Measurements from ENCODE around the gene PLXNA2.

GRCh38 chr1:208174200-208174599 lies 70.0 kb downstream of the PLXNA2 start:
- TF ChIP-seq, protein P1, sequence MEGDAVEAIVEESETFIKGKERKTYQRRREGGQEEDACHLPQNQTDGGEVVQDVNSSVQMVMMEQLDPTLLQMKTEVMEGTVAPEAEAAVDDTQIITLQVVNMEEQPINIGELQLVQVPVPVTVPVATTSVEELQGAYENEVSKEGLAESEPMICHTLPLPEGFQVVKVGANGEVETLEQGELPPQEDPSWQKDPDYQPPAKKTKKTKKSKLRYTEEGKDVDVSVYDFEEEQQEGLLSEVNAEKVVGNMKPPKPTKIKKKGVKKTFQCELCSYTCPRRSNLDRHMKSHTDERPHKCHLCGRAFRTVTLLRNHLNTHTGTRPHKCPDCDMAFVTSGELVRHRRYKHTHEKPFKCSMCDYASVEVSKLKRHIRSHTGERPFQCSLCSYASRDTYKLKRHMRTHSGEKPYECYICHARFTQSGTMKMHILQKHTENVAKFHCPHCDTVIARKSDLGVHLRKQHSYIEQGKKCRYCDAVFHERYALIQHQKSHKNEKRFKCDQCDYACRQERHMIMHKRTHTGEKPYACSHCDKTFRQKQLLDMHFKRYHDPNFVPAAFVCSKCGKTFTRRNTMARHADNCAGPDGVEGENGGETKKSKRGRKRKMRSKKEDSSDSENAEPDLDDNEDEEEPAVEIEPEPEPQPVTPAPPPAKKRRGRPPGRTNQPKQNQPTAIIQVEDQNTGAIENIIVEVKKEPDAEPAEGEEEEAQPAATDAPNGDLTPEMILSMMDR (conservative IDR thresholded peaks at IDR 0.05; ENCODE audit: low read length) = no peak
- no peak for TF ChIP-seq EZH2phosphoT487 (IDR thresholded peaks at IDR 0.05; ENCODE audit: borderline replicate concordance, low read depth, low read length)

All from OCI-LY7 (cell line).